PFSK-1 (cell line): ENCODE results near the gene TM4SF5.

ENCODE experiments used
- POLR2AphosphoS5 ChIP-seq: IDR thresholded peaks from 2 replicates; pipeline ENCODE4 v1.6.1; 2012; ENCODE audit warnings: low read depth, mild to moderate bottlenecking, control low read depth, low read length, moderate library complexity
- REST ChIP-seq, 2 experiments: IDR thresholded peaks; 2 replicates each; pipeline versions ENCODE4 v1.6.1 to v1.8.0; 2011 to 2012; ENCODE audit warnings: low read depth in 2 of 2, low read length in 2 of 2, control low read depth in 1 of 2, inconsistent platforms in 1 of 2, mild to moderate bottlenecking in 1 of 2, moderate library complexity in 1 of 2; ENCODE audit not compliant: insufficient read depth in 1 of 2
- SIN3A ChIP-seq: IDR thresholded peaks from 2 replicates; pipeline ENCODE4 v1.6.1; 2012; ENCODE audit warnings: mild to moderate bottlenecking, low read length, moderate library complexity, borderline replicate concordance; ENCODE audit not compliant: insufficient read depth
- TAF1 ChIP-seq: IDR thresholded peaks from 2 replicates; pipeline ENCODE4 v1.6.1; 2012; ENCODE audit warnings: low read length, control low read depth, borderline replicate concordance; ENCODE audit not compliant: insufficient read depth

GRCh38 chr17:4742133-4742532 is 29.6 kb upstream of the TM4SF5 start:
- no peak for TF ChIP-seq POLR2AphosphoS5
- no peak for TF ChIP-seq TAF1
- TF ChIP-seq REST (IDR thresholded peaks at IDR 0.05; ENCODE audit: insufficient read depth in 1 of 2, low read depth in 2 of 2, low read length in 2 of 2) = no peak
- no peak for TF ChIP-seq SIN3A
